ENCODE results near the gene ITGB5.
A peak's percentile ranks its signal among the peaks of the same experiment; 100 is the strongest.
"Not testable (repeated sequence)": the region's sequence is repeated elsewhere in the genome, so short reads cannot be mapped to it uniquely, and the experiment has no call there.

Gene ITGB5

GRCh38 chr3:124829819-124830554, 57.2 kb downstream of the ITGB5 start:
- peak; percentile 43 for DNase-seq (ENCODE audit: low read depth)
- TF ChIP-seq, protein P1, sequence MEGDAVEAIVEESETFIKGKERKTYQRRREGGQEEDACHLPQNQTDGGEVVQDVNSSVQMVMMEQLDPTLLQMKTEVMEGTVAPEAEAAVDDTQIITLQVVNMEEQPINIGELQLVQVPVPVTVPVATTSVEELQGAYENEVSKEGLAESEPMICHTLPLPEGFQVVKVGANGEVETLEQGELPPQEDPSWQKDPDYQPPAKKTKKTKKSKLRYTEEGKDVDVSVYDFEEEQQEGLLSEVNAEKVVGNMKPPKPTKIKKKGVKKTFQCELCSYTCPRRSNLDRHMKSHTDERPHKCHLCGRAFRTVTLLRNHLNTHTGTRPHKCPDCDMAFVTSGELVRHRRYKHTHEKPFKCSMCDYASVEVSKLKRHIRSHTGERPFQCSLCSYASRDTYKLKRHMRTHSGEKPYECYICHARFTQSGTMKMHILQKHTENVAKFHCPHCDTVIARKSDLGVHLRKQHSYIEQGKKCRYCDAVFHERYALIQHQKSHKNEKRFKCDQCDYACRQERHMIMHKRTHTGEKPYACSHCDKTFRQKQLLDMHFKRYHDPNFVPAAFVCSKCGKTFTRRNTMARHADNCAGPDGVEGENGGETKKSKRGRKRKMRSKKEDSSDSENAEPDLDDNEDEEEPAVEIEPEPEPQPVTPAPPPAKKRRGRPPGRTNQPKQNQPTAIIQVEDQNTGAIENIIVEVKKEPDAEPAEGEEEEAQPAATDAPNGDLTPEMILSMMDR (IDR thresholded peaks at IDR 0.05; ENCODE audit: insufficient read depth, low read depth, low read length, missing control alignments) = no peak
- no peak overlapping the region for H3K4me3 ChIP-seq (ENCODE audit: low read depth, low read length)

DNA sequence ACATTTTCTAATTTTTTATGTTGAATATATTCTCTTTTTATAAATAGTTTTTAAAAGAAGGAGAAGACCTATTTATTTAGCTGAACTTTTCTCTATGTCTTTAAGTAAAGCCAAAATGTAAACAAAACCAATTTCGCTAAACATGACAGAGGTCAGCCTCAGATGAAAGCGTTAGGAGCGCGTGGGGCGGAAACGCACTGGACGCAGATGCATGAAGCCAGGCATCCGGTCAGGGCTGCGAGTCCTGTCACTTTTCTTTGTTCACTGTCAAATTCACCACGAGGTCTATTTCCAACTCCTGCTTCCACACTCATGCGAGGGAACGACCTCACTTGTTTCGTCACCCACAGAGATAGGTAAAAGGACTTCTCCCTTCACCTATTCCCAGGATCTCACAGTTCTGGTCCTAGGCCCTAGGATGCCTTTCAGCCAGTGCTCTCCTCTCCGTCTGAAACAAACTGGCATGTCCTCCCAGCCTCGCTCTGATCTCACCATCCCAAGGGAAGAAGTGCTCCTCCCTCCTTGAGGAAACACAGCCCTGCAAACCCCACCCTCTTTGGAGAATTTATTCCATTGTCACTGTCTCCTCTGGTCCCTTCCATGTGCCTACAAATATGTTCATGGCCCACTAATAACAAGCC, 57.9 kb downstream of the ITGB5 start:
- TF ChIP-seq, protein P1 (IDR thresholded peaks at IDR 0.05; ENCODE audit: insufficient read depth, low read depth, low read length, missing control alignments) = no peak
- no peak for DNase-seq (ENCODE audit: low read depth)
- no peak overlapping the region for H3K4me3 ChIP-seq (ENCODE audit: low read depth, low read length)

- DNase-seq (ENCODE audit: low read depth); H3K4me3 ChIP-seq (ENCODE audit: low read depth, low read length): not testable (repeated sequence)
These were observed 59.5 kb downstream of the ITGB5 start for GRCh38 chr3:124827476-124828206.

DNA sequence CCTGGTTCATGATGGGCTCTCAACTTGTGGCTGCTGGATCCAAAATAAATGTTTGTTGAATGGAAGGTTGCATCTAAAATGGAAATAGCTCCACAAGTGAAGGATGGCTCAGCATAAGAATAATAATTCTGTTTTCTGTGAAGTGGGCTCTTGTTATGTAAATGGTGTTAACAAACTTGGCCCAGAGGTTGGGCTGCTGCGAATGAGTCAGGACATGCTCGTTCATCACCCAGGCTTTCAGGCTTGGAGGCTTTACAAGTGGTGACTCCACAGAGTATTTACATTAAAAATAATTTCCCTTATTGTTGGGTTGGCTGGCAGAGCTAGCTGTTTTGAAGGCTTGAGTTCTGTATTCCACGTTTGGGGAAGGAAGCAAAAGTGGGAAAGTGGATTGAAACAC, 60.5 kb downstream of the ITGB5 start:
- no peak overlapping the region for H3K4me3 ChIP-seq (ENCODE audit: low read depth, low read length)
- TF ChIP-seq, protein P1 (IDR thresholded peaks at IDR 0.05; ENCODE audit: insufficient read depth, low read depth, low read length, missing control alignments) = no peak
- no peak for DNase-seq (ENCODE audit: low read depth)

DNA sequence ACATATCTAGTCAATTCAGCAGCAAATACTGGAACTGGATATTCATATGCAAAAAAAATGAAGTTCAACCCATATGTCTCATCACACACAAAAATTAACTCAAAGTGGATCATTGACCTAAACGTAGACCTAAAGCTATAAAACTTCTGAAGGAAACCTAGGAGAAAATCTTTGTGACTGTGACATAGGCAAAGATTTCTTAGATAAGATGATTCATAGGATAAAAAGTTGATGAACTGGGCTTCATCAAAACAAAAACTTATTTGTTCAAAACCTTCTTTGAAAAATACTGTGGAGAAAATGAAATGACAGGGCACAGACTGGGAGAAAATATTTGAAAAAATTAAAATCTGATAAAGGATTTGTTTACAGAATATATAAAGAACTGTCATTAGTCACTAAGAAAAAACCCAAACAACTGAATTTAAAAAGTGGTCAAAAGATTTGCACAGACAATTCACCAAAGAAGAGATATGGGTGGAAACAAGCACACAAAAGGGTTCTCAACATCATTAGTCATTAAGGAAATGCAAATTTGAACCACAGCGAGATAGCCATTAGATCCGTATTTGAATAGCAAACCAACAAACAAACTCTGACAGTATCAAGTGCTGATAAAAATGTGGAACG, 62.8 kb downstream of the ITGB5 start:
- no peak overlapping the region for H3K4me3 ChIP-seq (ENCODE audit: low read depth, low read length)
- no peak for DNase-seq (ENCODE audit: low read depth)
- TF ChIP-seq, protein P1 (IDR thresholded peaks at IDR 0.05; ENCODE audit: insufficient read depth, low read depth, low read length, missing control alignments) = no peak

- no peak overlapping the region for H3K4me3 ChIP-seq (ENCODE audit: low read depth, low read length)
- no peak for DNase-seq (ENCODE audit: low read depth)
- TF ChIP-seq, protein P1 (IDR thresholded peaks at IDR 0.05; ENCODE audit: insufficient read depth, low read depth, low read length, missing control alignments) = no peak
These were observed 63.5 kb downstream of the ITGB5 start for GRCh38 chr3:124823648-124824047.

- H3K4me3 ChIP-seq (ENCODE audit: low read depth, low read length) = no peak overlapping the region
- no peak for DNase-seq (ENCODE audit: low read depth)
- TF ChIP-seq, protein P1 (IDR thresholded peaks at IDR 0.05; ENCODE audit: insufficient read depth, low read depth, low read length, missing control alignments) = no peak
These were observed 64.0 kb downstream of the ITGB5 start for GRCh38 chr3:124823206-124823605.
